GM12878 (cell line): Measurements from ENCODE around the gene SCYL1. TPM values are rescaled to one million over a fixed set of nuclear protein-coding genes. Genes with fewer than 3 reads are reported as not detected.

Experiments used
- ESRRA ChIP-seq: IDR thresholded peaks from 2 replicates; pipeline ENCODE4 v1.6.1; 2012; ENCODE audit warnings: mild to moderate bottlenecking, low read length, improper control_type of control experiment
- FOXK2 ChIP-seq: fragments of 450-650 bp; IDR thresholded peaks from 2 replicates; pipeline ENCODE4 v1.6.1; 2017; ENCODE audit warnings: mild to moderate bottlenecking, moderate library complexity
- GATAD2B ChIP-seq: fragments of 450-650 bp; conservative IDR thresholded peaks from 2 replicates; pipeline ENCODE4 v1.6.1; 2017; ENCODE audit warnings: low read depth, mild to moderate bottlenecking, moderate library complexity
- LARP7 ChIP-seq: fragments of 450-650 bp; IDR thresholded peaks from 2 replicates; pipeline ENCODE4 v1.6.1; 2017; ENCODE audit warnings: mild to moderate bottlenecking
- MTA2 ChIP-seq: fragments of 450-650 bp; IDR thresholded peaks from 2 replicates; pipeline ENCODE4 v1.6.1; 2016; ENCODE audit warnings: low read depth, mild to moderate bottlenecking, moderate library complexity
- MTA3 ChIP-seq: IDR thresholded peaks from 2 replicates; pipeline ENCODE4 v1.6.1; 2012; ENCODE audit warnings: low read length, inconsistent platforms, borderline replicate concordance
- NFXL1 ChIP-seq: fragments of 450-650 bp; IDR thresholded peaks from 2 replicates; pipeline ENCODE4 v1.6.1; 2017; ENCODE audit warnings: antibody characterized with exemption, mild to moderate bottlenecking, borderline replicate concordance
- POLR2A ChIP-seq: IDR thresholded peaks from 2 replicates; pipeline ENCODE4 v1.6.1; 2011; ENCODE audit warnings: low read depth, mild to moderate bottlenecking, low read length
- RAD51 ChIP-seq: fragments of 450-650 bp; IDR thresholded peaks from 2 replicates; pipeline ENCODE4 v1.6.1; 2016; ENCODE audit warnings: moderate library complexity, mild to moderate bottlenecking, inconsistent platforms
- ZNF274 ChIP-seq: IDR thresholded peaks from one replicate; pipeline ENCODE4 v1.8.0; 2011; ENCODE audit not compliant: insufficient read length, insufficient read depth
- ZNF384 ChIP-seq: IDR thresholded peaks from 2 replicates; pipeline ENCODE4 v1.6.1; 2012; ENCODE audit warnings: low read depth, mild to moderate bottlenecking, low read length, improper control_type of control experiment, borderline replicate concordance
- ZZZ3 ChIP-seq: IDR thresholded peaks from 2 replicates; pipeline ENCODE4 v1.6.1; 2011; ENCODE audit warnings: low read depth; ENCODE audit not compliant: control insufficient read depth, insufficient read length
- polyA plus RNA-seq, 11 experiments: library from polyadenylated mRNA; depleted of rRNA in 4 of 11; unstranded in 6 of 11; stranded (reverse) in 5 of 11; fragments of >200 nt; fragmentation: Nextera tagmentation in 4 of 11; fragmentation: Illumina TruSeq in 1 of 11; extraction: Ambion mirVana in 4 of 11; extraction: Trizol in 1 of 11; gene quantifications; 1 replicate in 1 of 11; 2 replicates in 10 of 11; pipeline versions ENCODE4 v1.2.1 to v1.2.3, GENCODE V29; 2011 to 2016; ENCODE audit warnings: inconsistent platforms in 2 of 11, missing spikeins in 2 of 11, low read depth in 1 of 11
- total RNA-seq, 4 experiments: library from RNA; depleted of rRNA in 3 of 4; stranded (reverse); fragments of >200 nt in 3 of 4; fragmentation: Illumina TruSeq in 1 of 4; extraction: Trizol in 1 of 4; gene quantifications; 2 replicates each; pipeline versions ENCODE4 v1.2.1 to v1.2.3, GENCODE V29; 2013 to 2021
- TF ChIP-seq, protein P1 (sequence below): fragments of 450-650 bp; IDR thresholded peaks from 2 replicates; pipeline ENCODE4 v1.6.1; 2017; ENCODE audit warnings: mild to moderate bottlenecking, low read depth, inconsistent platforms; ENCODE audit not compliant: poor library complexity, severe bottlenecking
- TF ChIP-seq, protein P2 (sequence below): IDR thresholded peaks from 2 replicates; pipeline ENCODE4 v1.6.1; 2011; ENCODE audit warnings: low read depth, low read length, improper control_type of control experiment, borderline replicate concordance
- TF ChIP-seq, protein P3 (sequence below): IDR thresholded peaks from 2 replicates; pipeline ENCODE4 v1.6.1; 2011; ENCODE audit warnings: borderline replicate concordance, low read depth, mild to moderate bottlenecking, moderate library complexity, low read length; ENCODE audit not compliant: insufficient read depth, poor library complexity, severe bottlenecking
- TF ChIP-seq, protein P4 (sequence below): fragments of 450-650 bp; IDR thresholded peaks from 2 replicates; pipeline ENCODE4 v1.6.1; 2016; ENCODE audit warnings: mild to moderate bottlenecking
- TF ChIP-seq, protein P5 (sequence below): fragments of 450-650 bp; IDR thresholded peaks from 2 replicates; pipeline ENCODE4 v1.6.1; 2016; ENCODE audit warnings: mild to moderate bottlenecking, moderate library complexity, borderline replicate concordance

The SCYL1 gene
- total and polyA plus RNA-seq, 10 of the 15 experiments (the other 5 are each of a cell fraction or from before 2014, with no cell fraction given): 0.80 to 82.7 (median 51.2) TPM

DNA sequence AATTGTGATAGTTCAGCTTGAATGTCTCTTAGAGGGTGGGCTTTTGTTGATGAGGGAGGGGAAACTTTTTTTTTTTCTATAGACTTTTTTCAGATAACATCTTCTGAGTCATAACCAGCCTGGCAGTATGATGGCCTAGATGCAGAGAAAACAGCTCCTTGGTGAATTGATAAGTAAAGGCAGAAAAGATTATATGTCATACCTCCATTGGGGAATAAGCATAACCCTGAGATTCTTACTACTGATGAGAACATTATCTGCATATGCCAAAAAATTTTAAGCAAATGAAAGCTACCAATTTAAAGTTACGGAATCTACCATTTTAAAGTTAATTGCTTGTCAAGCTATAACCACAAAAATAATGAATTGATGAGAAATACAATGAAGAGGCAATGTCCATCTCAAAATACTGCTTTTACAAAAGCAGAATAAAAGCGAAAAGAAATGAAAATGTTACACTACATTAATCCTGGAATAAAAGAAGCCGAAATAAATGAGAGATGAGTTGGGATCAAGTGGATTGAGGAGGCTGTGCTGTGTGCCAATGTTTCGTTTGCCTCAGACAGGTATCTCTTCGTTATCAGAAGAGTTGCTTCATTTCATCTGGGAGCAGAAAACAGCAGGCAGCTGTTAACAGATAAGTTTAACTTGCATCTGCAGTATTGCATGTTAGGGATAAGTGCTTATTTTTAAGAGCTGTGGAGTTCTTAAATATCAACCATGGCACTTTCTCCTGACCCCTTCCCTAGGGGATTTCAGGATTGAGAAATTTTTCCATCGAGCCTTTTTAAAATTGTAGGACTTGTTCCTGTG lies 22.1 kb upstream of the SCYL1 start (continued):
- TF ChIP-seq, protein P1, sequence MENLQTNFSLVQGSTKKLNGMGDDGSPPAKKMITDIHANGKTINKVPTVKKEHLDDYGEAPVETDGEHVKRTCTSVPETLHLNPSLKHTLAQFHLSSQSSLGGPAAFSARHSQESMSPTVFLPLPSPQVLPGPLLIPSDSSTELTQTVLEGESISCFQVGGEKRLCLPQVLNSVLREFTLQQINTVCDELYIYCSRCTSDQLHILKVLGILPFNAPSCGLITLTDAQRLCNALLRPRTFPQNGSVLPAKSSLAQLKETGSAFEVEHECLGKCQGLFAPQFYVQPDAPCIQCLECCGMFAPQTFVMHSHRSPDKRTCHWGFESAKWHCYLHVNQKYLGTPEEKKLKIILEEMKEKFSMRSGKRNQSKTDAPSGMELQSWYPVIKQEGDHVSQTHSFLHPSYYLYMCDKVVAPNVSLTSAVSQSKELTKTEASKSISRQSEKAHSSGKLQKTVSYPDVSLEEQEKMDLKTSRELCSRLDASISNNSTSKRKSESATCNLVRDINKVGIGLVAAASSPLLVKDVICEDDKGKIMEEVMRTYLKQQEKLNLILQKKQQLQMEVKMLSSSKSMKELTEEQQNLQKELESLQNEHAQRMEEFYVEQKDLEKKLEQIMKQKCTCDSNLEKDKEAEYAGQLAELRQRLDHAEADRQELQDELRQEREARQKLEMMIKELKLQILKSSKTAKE: no peak
- TF ChIP-seq NFXL1 (no peak), GATAD2B (no peak), MTA3 (no peak), ESRRA (no peak), MTA2 (no peak), LARP7 (peak; percentile 89), POLR2A (peak; percentile 95), ZNF274 (no peak), ZNF384 (no peak), FOXK2 (no peak), ZZZ3 (no peak), RAD51 (no peak)
- TF ChIP-seq, protein P2, sequence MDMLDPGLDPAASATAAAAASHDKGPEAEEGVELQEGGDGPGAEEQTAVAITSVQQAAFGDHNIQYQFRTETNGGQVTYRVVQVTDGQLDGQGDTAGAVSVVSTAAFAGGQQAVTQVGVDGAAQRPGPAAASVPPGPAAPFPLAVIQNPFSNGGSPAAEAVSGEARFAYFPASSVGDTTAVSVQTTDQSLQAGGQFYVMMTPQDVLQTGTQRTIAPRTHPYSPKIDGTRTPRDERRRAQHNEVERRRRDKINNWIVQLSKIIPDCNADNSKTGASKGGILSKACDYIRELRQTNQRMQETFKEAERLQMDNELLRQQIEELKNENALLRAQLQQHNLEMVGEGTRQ: no peak
- TF ChIP-seq, protein P3, sequence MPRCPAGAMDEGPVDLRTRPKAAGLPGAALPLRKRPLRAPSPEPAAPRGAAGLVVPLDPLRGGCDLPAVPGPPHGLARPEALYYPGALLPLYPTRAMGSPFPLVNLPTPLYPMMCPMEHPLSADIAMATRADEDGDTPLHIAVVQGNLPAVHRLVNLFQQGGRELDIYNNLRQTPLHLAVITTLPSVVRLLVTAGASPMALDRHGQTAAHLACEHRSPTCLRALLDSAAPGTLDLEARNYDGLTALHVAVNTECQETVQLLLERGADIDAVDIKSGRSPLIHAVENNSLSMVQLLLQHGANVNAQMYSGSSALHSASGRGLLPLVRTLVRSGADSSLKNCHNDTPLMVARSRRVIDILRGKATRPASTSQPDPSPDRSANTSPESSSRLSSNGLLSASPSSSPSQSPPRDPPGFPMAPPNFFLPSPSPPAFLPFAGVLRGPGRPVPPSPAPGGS: no peak
- TF ChIP-seq, protein P4, sequence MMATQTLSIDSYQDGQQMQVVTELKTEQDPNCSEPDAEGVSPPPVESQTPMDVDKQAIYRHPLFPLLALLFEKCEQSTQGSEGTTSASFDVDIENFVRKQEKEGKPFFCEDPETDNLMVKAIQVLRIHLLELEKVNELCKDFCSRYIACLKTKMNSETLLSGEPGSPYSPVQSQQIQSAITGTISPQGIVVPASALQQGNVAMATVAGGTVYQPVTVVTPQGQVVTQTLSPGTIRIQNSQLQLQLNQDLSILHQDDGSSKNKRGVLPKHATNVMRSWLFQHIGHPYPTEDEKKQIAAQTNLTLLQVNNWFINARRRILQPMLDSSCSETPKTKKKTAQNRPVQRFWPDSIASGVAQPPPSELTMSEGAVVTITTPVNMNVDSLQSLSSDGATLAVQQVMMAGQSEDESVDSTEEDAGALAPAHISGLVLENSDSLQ: no peak
- TF ChIP-seq, protein P5, sequence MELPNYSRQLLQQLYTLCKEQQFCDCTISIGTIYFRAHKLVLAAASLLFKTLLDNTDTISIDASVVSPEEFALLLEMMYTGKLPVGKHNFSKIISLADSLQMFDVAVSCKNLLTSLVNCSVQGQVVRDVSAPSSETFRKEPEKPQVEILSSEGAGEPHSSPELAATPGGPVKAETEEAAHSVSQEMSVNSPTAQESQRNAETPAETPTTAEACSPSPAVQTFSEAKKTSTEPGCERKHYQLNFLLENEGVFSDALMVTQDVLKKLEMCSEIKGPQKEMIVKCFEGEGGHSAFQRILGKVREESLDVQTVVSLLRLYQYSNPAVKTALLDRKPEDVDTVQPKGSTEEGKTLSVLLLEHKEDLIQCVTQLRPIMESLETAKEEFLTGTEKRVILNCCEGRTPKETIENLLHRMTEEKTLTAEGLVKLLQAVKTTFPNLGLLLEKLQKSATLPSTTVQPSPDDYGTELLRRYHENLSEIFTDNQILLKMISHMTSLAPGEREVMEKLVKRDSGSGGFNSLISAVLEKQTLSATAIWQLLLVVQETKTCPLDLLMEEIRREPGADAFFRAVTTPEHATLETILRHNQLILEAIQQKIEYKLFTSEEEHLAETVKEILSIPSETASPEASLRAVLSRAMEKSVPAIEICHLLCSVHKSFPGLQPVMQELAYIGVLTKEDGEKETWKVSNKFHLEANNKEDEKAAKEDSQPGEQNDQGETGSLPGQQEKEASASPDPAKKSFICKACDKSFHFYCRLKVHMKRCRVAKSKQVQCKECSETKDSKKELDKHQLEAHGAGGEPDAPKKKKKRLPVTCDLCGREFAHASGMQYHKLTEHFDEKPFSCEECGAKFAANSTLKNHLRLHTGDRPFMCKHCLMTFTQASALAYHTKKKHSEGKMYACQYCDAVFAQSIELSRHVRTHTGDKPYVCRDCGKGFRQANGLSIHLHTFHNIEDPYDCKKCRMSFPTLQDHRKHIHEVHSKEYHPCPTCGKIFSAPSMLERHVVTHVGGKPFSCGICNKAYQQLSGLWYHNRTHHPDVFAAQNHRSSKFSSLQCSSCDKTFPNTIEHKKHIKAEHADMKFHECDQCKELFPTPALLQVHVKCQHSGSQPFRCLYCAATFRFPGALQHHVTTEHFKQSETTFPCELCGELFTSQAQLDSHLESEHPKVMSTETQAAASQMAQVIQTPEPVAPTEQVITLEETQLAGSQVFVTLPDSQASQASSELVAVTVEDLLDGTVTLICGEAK: no peak
